T-helper 2 cell treated with Interferon-gamma antibody and Interleukin-4, amounts not matched to agents 5 μg/mL and 100 μg/mL, for 36 hours (primary cell): ENCODE results near the gene KCNG4.
"Not testable (repeated sequence)": the region's sequence is repeated elsewhere in the genome, so short reads cannot be mapped to it uniquely, and the experiment has no call there.

ENCODE experiments used
- DNase-seq: peaks from one replicate; pipeline ENCODE4 v3.0.0; 2021; ENCODE audit warnings: low spot score
- H3K27ac Mint-ChIP-seq: one replicate; pipeline ENCODE4 v1.8.0; 2021; ENCODE audit warnings: mild to moderate bottlenecking, mixed read lengths
- H3K27me3 Mint-ChIP-seq: one replicate; pipeline ENCODE4 v1.8.0; 2021; ENCODE audit warnings: low read depth, mixed read lengths
- H3K36me3 Mint-ChIP-seq: one replicate; pipeline ENCODE4 v1.8.0; 2021; ENCODE audit warnings: low read depth, mixed read lengths
- H3K4me1 Mint-ChIP-seq: one replicate; pipeline ENCODE4 v1.8.0; 2021; ENCODE audit warnings: low read depth, mixed read lengths
- H3K4me3 Mint-ChIP-seq: one replicate; pipeline ENCODE4 v1.8.0; 2022; ENCODE audit warnings: mild to moderate bottlenecking, moderate library complexity, mixed read lengths
- H3K9me3 Mint-ChIP-seq: one replicate; pipeline ENCODE4 v1.8.0; 2021; ENCODE audit warnings: mixed read lengths

KCNG4 gene

DNA sequence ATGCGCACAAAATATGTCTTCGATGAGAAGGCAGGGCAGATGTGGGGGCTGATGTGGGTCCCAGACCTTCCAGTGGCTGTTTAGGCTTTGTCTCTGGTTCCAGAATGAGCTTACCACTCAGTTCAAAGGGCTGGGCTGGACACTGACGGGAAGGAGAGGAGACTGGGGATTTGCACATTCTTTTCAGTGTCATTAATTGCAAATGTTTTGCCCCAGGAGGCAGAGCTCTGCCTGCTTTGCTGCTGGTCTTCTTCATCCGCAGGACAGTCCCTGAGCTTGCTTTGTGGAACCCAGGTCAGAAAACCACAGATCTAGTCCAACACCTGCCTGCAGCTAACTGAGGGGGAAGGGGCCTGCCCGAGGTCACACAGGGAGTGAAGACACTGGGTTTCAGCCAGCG is 20.9 kb downstream of the KCNG4 start:
- Mint-ChIP-seq H3K4me3 (no peak overlapping the region), H3K27me3 (no peaks in the 10 kb centered on the region), H3K27ac (no peak overlapping the region), H3K4me1 (no peaks in the 10 kb centered on the region), H3K36me3 (no peaks in the 10 kb centered on the region), H3K9me3 (no peaks in the 10 kb centered on the region)
- no peak for DNase-seq

DNA sequence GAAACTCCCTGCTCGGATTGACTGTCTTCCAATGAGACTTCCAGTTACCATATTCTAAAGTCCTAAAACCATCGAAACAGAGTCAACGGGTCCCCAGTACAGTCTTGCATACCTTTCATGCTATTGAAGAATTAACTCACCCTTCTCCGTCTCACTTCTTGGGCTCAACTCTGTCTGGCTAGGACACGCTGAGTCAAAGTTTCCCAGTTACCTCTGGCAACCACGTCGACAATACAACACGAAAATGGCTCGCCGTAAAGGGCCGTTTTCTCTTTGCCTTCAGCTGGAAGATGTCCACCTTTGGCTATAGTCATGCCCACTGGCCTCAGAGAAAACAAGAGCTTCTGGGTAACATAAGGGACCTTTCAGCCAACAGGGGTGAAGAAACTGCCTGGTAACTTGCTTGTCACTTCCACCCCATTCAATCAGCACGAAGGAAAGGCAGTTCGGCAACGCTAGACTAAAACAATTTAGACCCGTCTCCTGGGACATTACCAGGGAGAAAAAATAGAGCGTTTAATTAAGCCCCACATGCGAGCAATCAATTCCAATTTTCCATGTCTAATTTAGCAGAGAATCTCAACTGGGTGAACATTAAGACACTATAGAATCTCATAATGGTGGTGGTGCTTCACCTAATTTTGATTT is 21.5 kb downstream of the KCNG4 start:
- Mint-ChIP-seq H3K9me3 (no peaks in the 10 kb centered on the region), H3K4me1 (no peaks in the 10 kb centered on the region), H3K27me3 (no peaks in the 10 kb centered on the region), H3K4me3 (no peak overlapping the region), H3K36me3 (no peaks in the 10 kb centered on the region), H3K27ac (no peak overlapping the region)
- DNase-seq = no peak

DNA sequence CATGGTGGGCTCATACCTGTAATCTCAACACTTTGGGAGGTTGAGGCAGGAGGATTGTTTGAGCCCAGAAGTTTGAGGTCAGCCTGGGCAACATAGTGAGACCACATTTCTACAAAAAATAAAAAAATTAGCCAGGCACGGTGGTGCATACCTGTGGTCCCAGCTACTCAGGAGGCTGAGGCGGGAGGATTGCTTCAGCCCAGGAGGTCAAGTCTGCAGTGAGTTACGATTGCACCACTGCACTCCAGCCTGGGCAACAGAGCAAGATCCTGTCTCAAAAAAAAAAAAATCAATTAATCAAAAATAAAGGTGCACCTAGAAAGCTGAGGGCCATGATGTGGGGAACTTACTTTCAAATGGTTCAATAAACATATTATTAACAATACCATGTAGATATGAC is 23.7 kb downstream of the KCNG4 start:
- H3K9me3 Mint-ChIP-seq, H3K4me3 Mint-ChIP-seq, DNase-seq, H3K27me3 Mint-ChIP-seq, H3K36me3 Mint-ChIP-seq, H3K4me1 Mint-ChIP-seq, H3K27ac Mint-ChIP-seq: not testable (repeated sequence)

DNA sequence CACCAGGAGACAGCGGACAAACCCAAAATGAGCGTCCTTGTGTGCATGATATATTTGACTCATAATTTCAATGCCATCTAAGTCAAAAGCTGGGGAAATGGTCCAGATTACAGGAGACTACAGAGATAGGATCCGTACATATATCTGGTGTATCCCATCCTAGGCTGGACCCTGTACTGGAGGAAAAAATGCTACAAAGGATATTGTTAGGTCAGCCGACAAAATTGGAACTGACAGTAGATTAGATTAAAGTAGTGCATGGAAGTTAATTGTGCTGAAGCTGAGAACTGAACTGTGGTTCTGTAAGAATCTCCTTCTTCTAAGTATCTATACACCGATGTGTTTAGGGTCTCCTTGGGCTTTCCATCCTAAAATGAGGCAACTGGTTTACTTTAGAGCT is 24.3 kb downstream of the KCNG4 start:
- Mint-ChIP-seq H3K9me3 (no peaks in the 10 kb centered on the region), H3K27ac (no peak overlapping the region), H3K4me1 (no peaks in the 10 kb centered on the region), H3K36me3 (no peaks in the 10 kb centered on the region), H3K4me3 (no peak overlapping the region), H3K27me3 (no peaks in the 10 kb centered on the region)
- no peak for DNase-seq

DNA sequence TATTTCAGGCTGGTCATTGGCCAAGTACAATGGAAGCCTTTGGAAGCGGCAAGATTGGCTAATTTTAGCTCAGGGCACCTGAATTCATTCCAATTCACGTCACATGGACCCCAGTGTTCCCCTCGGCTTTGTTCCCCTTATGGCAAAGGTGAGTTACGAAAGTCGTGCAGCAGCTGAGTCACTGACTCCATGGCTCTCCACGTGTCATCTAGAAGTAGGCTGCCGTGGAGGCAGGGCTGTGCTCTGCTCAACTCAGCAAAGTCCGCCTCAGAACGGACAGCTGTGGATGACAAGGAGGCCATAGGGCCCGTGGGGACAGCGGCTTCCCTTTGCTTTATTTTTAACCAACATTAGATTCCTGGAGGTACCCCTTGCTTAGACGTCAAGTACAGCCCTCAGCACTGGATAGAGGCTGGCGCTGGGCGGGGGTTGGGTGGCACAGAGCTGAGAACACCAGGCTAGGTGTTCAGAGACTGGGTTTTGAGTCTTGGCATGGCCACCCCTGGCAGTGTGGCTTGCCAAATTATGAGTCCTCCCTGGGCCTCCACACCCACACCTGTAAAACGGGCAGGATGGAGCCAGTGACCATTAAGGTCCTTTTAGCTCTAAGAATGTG is 25.3 kb downstream of the KCNG4 start:
- Mint-ChIP-seq H3K4me3 (no peak overlapping the region), H3K27ac (no peak overlapping the region), H3K27me3 (no peaks in the 10 kb centered on the region), H3K36me3 (no peaks in the 10 kb centered on the region), H3K9me3 (no peaks in the 10 kb centered on the region), H3K4me1 (no peaks in the 10 kb centered on the region)
- DNase-seq = no peak

DNA sequence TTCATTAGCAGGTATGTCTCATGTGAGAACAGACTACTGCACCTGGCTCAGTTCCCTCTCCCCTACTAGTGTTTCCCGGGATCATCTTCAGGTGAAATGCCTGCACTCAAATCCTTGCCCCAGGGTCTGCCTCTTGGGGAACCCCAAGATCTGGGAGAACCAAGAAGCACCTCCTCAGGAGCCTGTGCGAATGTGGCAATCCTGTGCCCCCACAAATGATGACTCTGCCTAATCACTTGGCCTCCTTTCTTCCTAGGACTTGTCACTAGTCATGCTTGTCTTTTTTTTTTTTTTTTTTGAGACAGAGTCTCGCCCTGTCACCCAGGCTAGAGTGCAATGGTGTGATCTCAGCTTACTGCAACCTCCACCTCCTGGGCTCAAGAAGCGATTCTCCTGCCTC is 27.2 kb downstream of the KCNG4 start:
- Mint-ChIP-seq H3K4me3 (no peak overlapping the region), H3K36me3 (no peaks in the 10 kb centered on the region), H3K27me3 (no peaks in the 10 kb centered on the region), H3K9me3 (no peaks in the 10 kb centered on the region), H3K27ac (no peak overlapping the region), H3K4me1 (no peaks in the 10 kb centered on the region)
- no peak for DNase-seq

DNA sequence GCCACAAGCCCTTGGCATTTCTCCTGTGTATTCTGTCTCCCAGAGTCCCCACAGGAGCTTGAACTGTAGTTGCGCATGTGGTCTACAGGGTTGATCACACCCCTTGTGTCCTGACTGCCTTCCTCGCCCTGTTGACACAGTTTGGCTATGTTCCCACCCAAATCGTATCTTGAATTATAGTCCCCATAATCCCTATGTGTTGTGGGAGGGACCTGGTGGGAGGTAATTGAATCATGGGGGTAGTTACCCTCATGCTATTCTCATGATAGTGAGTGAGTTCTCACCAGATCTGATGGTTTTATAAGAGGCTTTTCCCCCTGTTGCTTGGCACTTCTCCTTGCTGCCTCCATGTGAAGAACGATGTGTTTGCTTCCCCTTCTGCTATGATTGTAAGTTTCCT is 27.7 kb downstream of the KCNG4 start:
- Mint-ChIP-seq H3K36me3 (no peaks in the 10 kb centered on the region), H3K27ac (no peak overlapping the region), H3K9me3 (no peaks in the 10 kb centered on the region), H3K27me3 (no peaks in the 10 kb centered on the region), H3K4me3 (no peak overlapping the region), H3K4me1 (no peaks in the 10 kb centered on the region)
- DNase-seq = no peak

DNA sequence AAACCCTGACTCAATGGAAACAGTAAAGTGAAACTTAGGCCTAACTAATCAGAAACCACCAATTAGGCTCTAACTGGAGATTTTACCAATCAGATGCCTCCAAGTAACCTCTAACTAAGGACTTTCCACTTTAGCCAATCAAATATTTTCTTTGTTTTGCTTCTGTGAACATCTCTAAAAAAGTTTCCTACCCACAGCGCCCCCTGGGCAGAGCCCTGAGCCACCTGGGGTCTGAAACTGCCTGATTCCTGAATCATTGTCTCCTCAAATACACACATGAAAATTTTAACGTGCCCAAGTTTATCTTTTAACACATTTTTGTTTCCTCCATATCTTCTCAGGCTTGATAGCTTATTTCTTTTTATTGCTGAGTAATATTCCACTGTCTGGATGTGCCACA is 29.8 kb downstream of the KCNG4 start:
- H3K9me3 Mint-ChIP-seq = no peaks in the 10 kb centered on the region
- H3K4me1 Mint-ChIP-seq = no peaks in the 10 kb centered on the region
- no peaks in the 10 kb centered on the region for H3K36me3 Mint-ChIP-seq
- DNase-seq = no peak
- H3K27me3 Mint-ChIP-seq = no peaks in the 10 kb centered on the region
- H3K4me3 Mint-ChIP-seq = no peak overlapping the region
- no peak overlapping the region for H3K27ac Mint-ChIP-seq

DNA sequence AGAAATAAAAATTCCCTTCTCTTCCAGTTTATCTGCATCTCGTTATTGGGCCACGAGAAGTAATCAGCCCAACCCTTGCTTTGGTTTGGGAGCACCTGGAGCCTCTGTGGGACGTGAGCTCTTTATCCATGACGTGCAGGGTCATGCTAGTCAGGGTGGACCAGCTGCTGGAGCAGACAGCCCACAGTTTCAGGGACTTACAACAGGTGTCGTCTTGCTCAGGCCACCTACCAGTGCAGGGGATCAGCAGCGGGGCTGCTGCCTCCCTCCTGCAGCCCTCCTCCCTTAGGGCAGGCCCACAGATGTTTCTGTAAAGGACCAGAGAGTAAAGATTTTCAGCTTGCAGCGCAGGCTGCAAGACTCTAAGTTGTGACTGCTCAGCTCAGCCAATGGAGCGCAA is 31.9 kb downstream of the KCNG4 start:
- no peak overlapping the region for H3K27ac Mint-ChIP-seq
- no peaks in the 10 kb centered on the region for H3K27me3 Mint-ChIP-seq
- DNase-seq = no peak
- no peak overlapping the region for H3K4me3 Mint-ChIP-seq
- no peaks in the 10 kb centered on the region for H3K4me1 Mint-ChIP-seq
- no peaks in the 10 kb centered on the region for H3K9me3 Mint-ChIP-seq
- H3K36me3 Mint-ChIP-seq = no peaks in the 10 kb centered on the region

DNA sequence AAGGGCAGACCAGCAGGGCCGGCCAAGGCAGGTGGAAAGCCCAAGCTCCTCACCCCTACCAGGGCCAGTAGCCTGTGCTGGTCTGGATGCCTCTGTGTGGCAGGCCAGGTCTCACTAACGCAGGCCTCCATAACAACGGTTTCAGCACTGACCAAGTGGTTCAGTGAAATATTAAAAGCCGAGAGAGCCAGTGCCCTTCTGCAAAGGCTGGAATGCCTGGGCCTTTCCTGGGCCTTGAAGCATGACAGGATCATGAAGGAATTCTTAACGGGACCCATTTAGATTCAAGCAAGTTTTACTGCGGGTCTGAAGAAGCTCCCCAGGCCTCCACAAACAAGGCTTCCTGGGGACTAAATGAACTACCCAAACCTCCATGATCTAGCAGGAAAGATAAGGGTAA is 32.6 kb downstream of the KCNG4 start:
- Mint-ChIP-seq H3K4me3 (no peak overlapping the region), H3K27ac (no peak overlapping the region), H3K27me3 (no peaks in the 10 kb centered on the region), H3K9me3 (no peaks in the 10 kb centered on the region), H3K4me1 (no peaks in the 10 kb centered on the region), H3K36me3 (no peaks in the 10 kb centered on the region)
- no peak for DNase-seq

DNA sequence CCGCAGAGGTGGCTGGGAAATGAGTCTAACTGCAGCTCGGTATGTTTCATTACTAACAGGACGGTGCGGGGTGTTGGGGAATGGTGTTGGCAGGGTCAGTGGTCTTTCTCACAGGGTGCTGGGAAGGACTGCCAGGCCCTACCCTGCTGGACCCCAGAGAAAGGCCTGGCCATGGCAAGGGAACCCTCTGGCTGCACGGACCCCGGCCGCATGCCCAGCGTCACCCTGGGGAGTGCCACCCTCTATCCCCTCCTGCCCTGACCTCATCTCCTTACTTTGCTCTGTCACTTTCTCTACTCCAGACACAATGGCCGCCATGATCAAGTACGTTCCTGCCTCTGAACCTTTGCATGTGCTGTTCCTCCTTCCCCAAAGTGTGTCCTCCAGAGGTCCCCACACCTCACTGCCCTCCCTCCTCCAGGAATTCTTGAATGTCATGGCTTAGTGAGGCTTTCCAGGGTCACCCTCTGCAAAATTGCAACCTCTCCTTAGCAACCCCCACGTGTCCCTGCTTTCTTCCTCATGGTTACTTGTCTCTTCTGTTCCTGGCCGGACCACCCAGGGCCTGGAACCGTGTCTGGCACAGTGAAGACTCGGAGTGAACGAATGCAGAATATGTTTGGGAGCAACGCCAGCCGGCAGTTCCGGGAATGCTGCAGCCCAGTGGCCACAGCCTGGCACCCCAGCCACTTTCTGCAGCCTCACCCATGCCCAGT is 33.7 kb downstream of the KCNG4 start:
- H3K27ac Mint-ChIP-seq = no peak overlapping the region
- DNase-seq = no peak
- no peaks in the 10 kb centered on the region for H3K36me3 Mint-ChIP-seq
- H3K27me3 Mint-ChIP-seq = no peaks in the 10 kb centered on the region
- H3K4me3 Mint-ChIP-seq = no peak overlapping the region
- no peaks in the 10 kb centered on the region for H3K9me3 Mint-ChIP-seq
- H3K4me1 Mint-ChIP-seq = no peaks in the 10 kb centered on the region

DNA sequence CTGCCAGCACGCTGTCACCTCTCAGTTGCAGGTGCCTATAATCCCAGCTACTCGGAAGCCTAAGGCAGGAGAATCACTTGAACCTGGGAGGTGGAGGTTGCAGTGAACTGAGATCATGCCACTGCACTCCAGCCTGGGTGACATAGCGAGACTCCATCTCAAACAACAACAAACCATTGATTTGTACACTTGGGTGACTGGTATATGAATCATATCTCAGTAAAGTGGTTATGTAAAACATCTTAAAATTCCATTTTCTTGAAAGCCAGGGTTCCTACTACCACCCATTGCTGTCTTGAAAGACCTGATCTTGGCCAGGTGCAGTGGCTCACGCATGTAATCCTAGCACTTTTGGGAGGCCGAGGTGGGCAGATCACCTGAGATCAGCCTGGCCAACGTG is 34.7 kb downstream of the KCNG4 start:
- DNase-seq, H3K27me3 Mint-ChIP-seq, H3K4me1 Mint-ChIP-seq, H3K27ac Mint-ChIP-seq, H3K36me3 Mint-ChIP-seq, H3K9me3 Mint-ChIP-seq, H3K4me3 Mint-ChIP-seq: not testable (repeated sequence)

DNA sequence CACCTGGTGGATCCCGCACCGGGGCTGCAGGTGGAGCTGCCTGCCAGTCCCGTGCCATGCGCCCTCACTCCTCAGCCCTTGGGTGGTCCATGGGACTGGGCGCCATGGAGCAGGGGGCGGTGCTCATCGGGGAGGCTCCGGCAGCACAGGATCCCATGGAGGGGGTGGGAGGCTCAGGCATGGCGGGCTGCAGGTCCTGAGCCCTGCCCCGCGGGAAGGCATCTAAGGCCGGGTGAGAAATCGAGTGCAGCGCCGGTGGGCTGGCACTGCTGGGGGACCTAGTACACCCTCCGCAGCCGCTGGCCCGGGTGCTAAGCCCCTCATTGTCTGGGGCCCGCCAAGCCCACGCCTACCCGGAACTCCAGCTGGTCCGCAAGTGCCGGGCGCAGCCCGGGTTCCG is 35.3 kb downstream of the KCNG4 start:
- not testable (repeated sequence) for DNase-seq, H3K27ac Mint-ChIP-seq, H3K9me3 Mint-ChIP-seq, H3K36me3 Mint-ChIP-seq, H3K27me3 Mint-ChIP-seq, H3K4me3 Mint-ChIP-seq, H3K4me1 Mint-ChIP-seq

DNA sequence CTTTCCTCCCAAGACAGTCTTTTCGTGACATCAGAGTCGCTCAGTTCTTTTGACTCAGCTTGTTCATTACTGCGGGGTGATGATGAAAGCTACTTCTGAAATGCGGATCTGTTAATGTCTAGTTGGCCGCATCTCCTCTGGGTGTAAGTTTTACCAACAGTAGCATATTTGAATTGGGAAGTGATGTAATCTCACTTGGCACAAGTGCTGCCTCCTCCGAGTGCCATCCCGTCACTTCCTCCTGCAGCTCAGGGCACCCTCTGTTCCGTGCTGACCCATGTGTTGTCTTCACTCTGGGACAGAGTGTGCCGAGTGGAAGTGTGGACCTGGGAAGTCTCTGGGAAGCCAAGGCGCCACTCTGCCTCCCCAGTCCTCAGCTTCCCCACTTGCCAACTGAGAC is 40.0 kb downstream of the KCNG4 start:
- DNase-seq = no peak
- Mint-ChIP-seq H3K27ac (no peak overlapping the region), H3K36me3 (no peaks in the 10 kb centered on the region)

DNA sequence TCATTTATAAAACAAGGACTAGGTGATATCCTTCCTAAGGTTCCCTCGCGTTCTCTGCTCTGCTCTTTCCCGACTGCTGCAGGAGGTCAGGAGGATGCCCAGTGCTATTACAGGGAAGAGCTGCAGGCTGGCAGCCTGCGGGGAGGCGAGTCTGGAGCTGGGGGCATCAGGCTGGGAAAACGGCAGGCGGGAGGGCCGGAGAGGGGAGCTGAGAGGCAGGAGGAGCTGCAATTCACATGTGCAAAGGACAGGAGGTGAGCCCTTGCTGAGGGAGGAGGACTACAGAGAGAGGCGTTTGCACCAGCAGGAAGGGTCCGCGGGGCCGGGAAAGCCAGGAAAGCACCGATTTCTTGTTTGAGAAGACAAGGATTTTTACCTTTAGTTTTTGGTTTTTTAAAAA is 40.7 kb downstream of the KCNG4 start:
- no peak for DNase-seq
- H3K36me3 Mint-ChIP-seq = no peaks in the 10 kb centered on the region
- H3K27ac Mint-ChIP-seq = no peak overlapping the region
- no peak overlapping the region for H3K4me3 Mint-ChIP-seq
- H3K9me3 Mint-ChIP-seq = no peaks in the 10 kb centered on the region
- H3K4me1 Mint-ChIP-seq = peaks cover 5% of the 10 kb centered on the region
- no peaks in the 10 kb centered on the region for H3K27me3 Mint-ChIP-seq

More for the DNA sequence above, 40.0 kb downstream of the KCNG4 start:
- Mint-ChIP-seq H3K4me1 (no peaks in the 10 kb centered on the region), H3K27me3 (no peaks in the 10 kb centered on the region), H3K9me3 (no peaks in the 10 kb centered on the region), H3K4me3 (no peak overlapping the region)
